IMR-90 (cell line): ENCODE results near the gene HSPG2. TPM values are rescaled to one million over a fixed set of nuclear protein-coding genes. Genes with fewer than 3 reads are reported as not detected.

ENCODE experiments used
- ATAC-seq: fragments of 200-7000 bp; cut with Tn5 transposase; 2 replicates; pipeline ENCODE4 v1.9.1; 2020; ENCODE audit warnings: low read depth, mild to moderate bottlenecking, moderate library complexity
- BruUV-seq: library from RNA; stranded (reverse); fragments of 400-500 nt; replicated peaks from 2 replicates; lab custom pipeline; 2021; lab: Mats Ljungman, UMichigan
- CTCF ChIA-PET: fragments of 300-600 bp; formaldehyde crosslinking; extraction: SDS; loops from one replicate; lab custom pipeline; 2021; ENCODE audit warnings: antibody characterized with exemption; lab: Yijun Ruan, JAX
- POLR2A ChIA-PET: fragments of 300-600 bp; sonication (Branson Sonifier 250); formaldehyde crosslinking; loops from one replicate; lab custom pipeline; 2022; ENCODE audit warnings: antibody characterized with exemption; ENCODE audit not compliant: unreplicated experiment; lab: Charles Lee
- DNase-seq: peaks from one replicate; pipeline ENCODE4 v3.0.0; 2013
- H2AFZ ChIP-seq: replicated peaks from 2 replicates; pipeline ENCODE3; 2013; ENCODE audit warnings: low read length, mild to moderate bottlenecking; ENCODE audit not compliant: poor library complexity
- H2AK5ac ChIP-seq: 2 replicates; pipeline ENCODE4 v1.6.1; 2013; ENCODE audit warnings: low read depth, low read length, inconsistent platforms
- H2AK9ac ChIP-seq: replicated peaks from 2 replicates; pipeline ENCODE3; 2013; ENCODE audit warnings: mild to moderate bottlenecking, low read depth, low read length, moderate library complexity; ENCODE audit not compliant: poor library complexity
- H2BK120ac ChIP-seq: 2 replicates; pipeline ENCODE4 v1.6.1; 2013; ENCODE audit warnings: low read depth, low read length, inconsistent platforms
- H2BK15ac ChIP-seq: 3 replicates; pipeline ENCODE4 v1.6.1; 2013; ENCODE audit warnings: low read depth, low read length, inconsistent platforms
- H2BK20ac ChIP-seq: 2 replicates; pipeline ENCODE4 v1.6.1; 2013; ENCODE audit warnings: low read depth, mild to moderate bottlenecking, inconsistent platforms, low read length, moderate library complexity
- H2BK5ac ChIP-seq: 2 replicates; pipeline ENCODE4 v1.6.1; 2013; ENCODE audit warnings: mild to moderate bottlenecking, low read depth, low read length, inconsistent platforms; ENCODE audit not compliant: poor library complexity, severe bottlenecking
- H3K14ac ChIP-seq: replicated peaks from 2 replicates; pipeline ENCODE4 v1.6.1; 2013; ENCODE audit warnings: low read depth, low read length, inconsistent platforms
- H3K18ac ChIP-seq: 2 replicates; pipeline ENCODE4 v1.6.1; 2013; ENCODE audit warnings: low read depth, low read length, control low read depth
- H3K23ac ChIP-seq: 2 replicates; pipeline ENCODE4 v1.6.1; 2013; ENCODE audit warnings: low read depth, low read length, inconsistent platforms
- H3K27ac ChIP-seq: 2 replicates; pipeline ENCODE4 v1.5.1; 2013; ENCODE audit warnings: mild to moderate bottlenecking, control low read depth, low read length; ENCODE audit not compliant: insufficient read depth
- H3K27me3 ChIP-seq: 2 replicates; pipeline ENCODE4 v1.6.1; 2013; ENCODE audit warnings: low read length; ENCODE audit not compliant: control insufficient read depth, insufficient read depth
- H3K36me3 ChIP-seq: 2 replicates; pipeline ENCODE4 v1.6.1; 2013; ENCODE audit warnings: low read length, mixed read lengths; ENCODE audit not compliant: control insufficient read depth, insufficient read depth
- H3K4ac ChIP-seq: 2 replicates; pipeline ENCODE4 v1.6.1; 2013; ENCODE audit warnings: low read depth, low read length, inconsistent platforms
- H3K4me1 ChIP-seq: 2 replicates; pipeline ENCODE4 v1.6.1; 2013; ENCODE audit warnings: low read length, mixed read lengths; ENCODE audit not compliant: control insufficient read depth, insufficient read depth
- H3K4me2 ChIP-seq: 2 replicates; pipeline ENCODE4 v1.6.1; 2013; ENCODE audit warnings: low read depth, mild to moderate bottlenecking, control low read depth, low read length, moderate library complexity
- H3K4me3 ChIP-seq: 2 replicates; pipeline ENCODE4 v1.5.1; 2013; ENCODE audit warnings: low read depth, mild to moderate bottlenecking, control low read depth, low read length, moderate library complexity; ENCODE audit not compliant: insufficient read depth
- H3K56ac ChIP-seq: 2 replicates; pipeline ENCODE4 v1.6.1; 2013; ENCODE audit warnings: low read length, inconsistent platforms; ENCODE audit not compliant: insufficient read depth; ENCODE audit errors: extremely low read depth
- H3K79me1 ChIP-seq, 2 experiments: 2 replicates each; pipeline ENCODE4 v1.6.1; 2013; ENCODE audit warnings: low read length in 2 of 2, inconsistent platforms in 1 of 2, low read depth in 1 of 2
- H3K9ac ChIP-seq: 2 replicates; pipeline ENCODE4 v1.6.1; 2013; ENCODE audit warnings: low read depth, low read length, control low read depth
- H3K9me1 ChIP-seq: 2 replicates; pipeline ENCODE4 v1.6.1; 2013; ENCODE audit warnings: low read length, inconsistent platforms; ENCODE audit not compliant: insufficient read depth
- H3K9me3 ChIP-seq: 2 replicates; pipeline ENCODE4 v1.6.1; 2013; ENCODE audit warnings: low read length; ENCODE audit not compliant: control insufficient read depth, insufficient read depth
- H4K20me1 ChIP-seq: 2 replicates; pipeline ENCODE4 v1.6.1; 2013; ENCODE audit warnings: low read length, inconsistent platforms; ENCODE audit not compliant: insufficient read depth
- H4K5ac ChIP-seq: 2 replicates; pipeline ENCODE4 v1.6.1; 2013; ENCODE audit warnings: mild to moderate bottlenecking, low read depth, low read length, control low read depth
- H4K8ac ChIP-seq, 2 experiments: 2 replicates each; pipeline ENCODE4 v1.6.1; 2013; ENCODE audit warnings: low read depth in 2 of 2, low read length in 2 of 2, control low read depth in 1 of 2, inconsistent platforms in 1 of 2
- H4K91ac ChIP-seq: 2 replicates; pipeline ENCODE4 v1.6.1; 2013; ENCODE audit warnings: low read depth, low read length, inconsistent platforms; ENCODE audit not compliant: insufficient read depth
- BHLHE40 ChIP-seq: fragments of 150-350 bp; IDR thresholded peaks from 2 replicates; pipeline ENCODE4 v1.6.1; 2016; ENCODE audit warnings: mild to moderate bottlenecking, low read depth, low read length
- CEBPB ChIP-seq: IDR thresholded peaks from 2 replicates; pipeline ENCODE4 v1.6.1; 2012; ENCODE audit warnings: low read depth, low read length, improper control_type of control experiment
- CHD1 ChIP-seq: IDR thresholded peaks from 2 replicates; pipeline ENCODE4 v1.6.1; 2012; ENCODE audit warnings: low read depth, low read length, improper control_type of control experiment
- FOS ChIP-seq: fragments of 150-350 bp; IDR thresholded peaks from 2 replicates; pipeline ENCODE4 v1.6.1; 2016; ENCODE audit warnings: low read depth, low read length
- MAFK ChIP-seq: IDR thresholded peaks from 2 replicates; pipeline ENCODE4 v1.6.1; 2012; ENCODE audit warnings: low read depth, low read length, improper control_type of control experiment
- MAZ ChIP-seq: IDR thresholded peaks from 2 replicates; pipeline ENCODE4 v1.6.1; 2012; ENCODE audit warnings: low read depth, mild to moderate bottlenecking, low read length, improper control_type of control experiment, moderate library complexity, borderline replicate concordance
- MXI1 ChIP-seq: IDR thresholded peaks from 2 replicates; pipeline ENCODE4 v1.6.1; 2012; ENCODE audit warnings: low read depth, mild to moderate bottlenecking, low read length, moderate library complexity, borderline replicate concordance
- NFE2L2 ChIP-seq: fragments of 150-350 bp; IDR thresholded peaks from 2 replicates; pipeline ENCODE4 v1.6.1; 2016; ENCODE audit warnings: low read depth, mild to moderate bottlenecking, low read length
- POLR2A ChIP-seq: IDR thresholded peaks from 2 replicates; pipeline ENCODE4 v1.6.1; 2012; ENCODE audit warnings: mild to moderate bottlenecking, low read depth, low read length
- RAD21 ChIP-seq: IDR thresholded peaks from 2 replicates; pipeline ENCODE4 v1.6.1; 2012; ENCODE audit warnings: low read length, improper control_type of control experiment
- RFX5 ChIP-seq: IDR thresholded peaks from 2 replicates; pipeline ENCODE4 v1.8.0; 2012; ENCODE audit warnings: low read depth, mild to moderate bottlenecking, low read length, moderate library complexity
- SMC3 ChIP-seq: fragments of 150-350 bp; IDR thresholded peaks from 2 replicates; pipeline ENCODE4 v1.6.1; 2016; ENCODE audit warnings: low read depth, mild to moderate bottlenecking, antibody characterized with exemption, low read length, moderate library complexity
- WGBS, 2 experiments: methylation state at CpG; one replicate each; pipeline versions ENCODE4 v1.1.5 to v1.1.7; 2013; ENCODE audit warnings: missing lambda C conversion rate in 2 of 2; ENCODE audit not compliant: insufficient read length in 1 of 2; ENCODE audit errors: extremely low coverage in 2 of 2; 5-methylcytosine and 5-hydroxymethylcytosine counted together
- dilution Hi-C: fragments of 300-500 bp; cut with HindIII; formaldehyde crosslinking; loops from one replicate; pipeline ENCODE4 v1.14.3; 2018; ENCODE audit warnings: low sequenced_read_pairs; ENCODE audit not compliant: unreplicated experiment
- in situ Hi-C: fragments of 300-500 bp; cut with MboI; formaldehyde crosslinking; loops from 3 replicates; pipeline ENCODE4 v1.14.3; 2019; ENCODE audit warnings: low sequenced_read_pairs, inconsistent platforms, mixed read lengths
- intact Hi-C: fragments of 100-400 bp; cut with micrococcal nuclease; formaldehyde crosslinking; loops from 2 replicates; pipeline ENCODE4 v1.10.0; 2022
- polyA plus RNA-seq, 3 experiments: library from polyadenylated mRNA; depleted of rRNA; stranded (reverse); fragments of >200 nt; gene quantifications; 2 replicates each; pipeline ENCODE4 v1.2.3, GENCODE V29; 2012; ENCODE audit warnings: low replicate concordance in 1 of 3
- total RNA-seq: library from RNA; depleted of rRNA; stranded (reverse); fragments of >200 nt; gene quantifications from 2 replicates; pipeline ENCODE4 v1.2.3, GENCODE V29; 2012
- TF ChIP-seq, protein P1 (sequence below): conservative IDR thresholded peaks from 2 replicates; pipeline ENCODE4 v1.5.1; 2012; ENCODE audit warnings: mild to moderate bottlenecking, low read depth, low read length, improper control_type of control experiment
- TF ChIP-seq, protein P2 (sequence below): fragments of 150-350 bp; IDR thresholded peaks from 2 replicates; pipeline ENCODE4 v1.6.1; 2016; ENCODE audit warnings: low read depth, mild to moderate bottlenecking, low read length, moderate library complexity, borderline replicate concordance
- TF ChIP-seq, protein P3 (sequence below): fragments of 150-350 bp; IDR thresholded peaks from 2 replicates; pipeline ENCODE4 v1.6.1; 2017; ENCODE audit warnings: mild to moderate bottlenecking, antibody characterized with exemption, low read length, low read depth

Gene HSPG2
- total and polyA plus RNA-seq, 2 of the 4 experiments (the other 2 are of a cell fraction): 15.8 to 94.0 TPM

DNA sequence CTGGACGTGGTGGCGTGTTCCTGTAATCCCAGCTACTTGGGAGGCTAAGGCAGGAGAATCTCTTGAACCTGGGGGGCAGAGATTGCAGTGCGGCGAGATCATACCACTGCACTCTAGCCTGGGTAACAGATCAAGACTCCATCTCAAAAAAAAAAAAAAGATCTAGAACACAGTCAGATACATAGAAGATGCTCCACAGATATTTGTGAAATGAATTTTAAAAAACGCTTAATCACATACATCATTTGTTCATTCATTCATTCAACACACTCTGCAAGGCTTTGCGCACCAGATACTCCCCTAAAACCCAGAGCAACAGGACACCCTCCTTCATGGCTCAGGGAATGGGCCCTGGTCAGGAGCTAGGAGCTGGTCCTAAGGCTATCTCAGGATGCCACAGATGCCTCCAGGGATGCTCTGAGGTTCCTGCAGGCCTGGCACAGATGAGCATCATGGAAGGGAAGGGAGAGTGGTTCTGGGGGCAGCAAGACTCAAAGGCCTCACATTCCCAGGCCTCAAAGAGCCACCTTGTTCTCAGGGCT is 6.4 kb downstream of the HSPG2 start:
- Histone ChIP-seq H3K23ac (peak overlapping the region; percentile 100), H3K4me2 (peak overlapping the region; percentile 39; the same call in 1 of the 2 replicates), H3K14ac (peak overlapping the region; percentile 99), H3K4ac (peak overlapping the region; percentile 100), H3K9me3 (no peaks in the 10 kb centered on the region), H3K27me3 (no peaks in the 10 kb centered on the region), H4K5ac (peak overlapping the region; percentile 65), H2BK20ac (peak overlapping the region; percentile 100), H4K20me1 (0 out of 2 replicates have a peak, but pooled peaks cover 3% of the 10 kb centered on the region), H4K8ac (peak overlapping the region; percentile 76 to 94), H2BK5ac (peak overlapping the region; percentile 96), H3K4me1 (peaks cover 63% of the 10 kb centered on the region), H3K56ac (peak overlapping the region; percentile 82; the same call in 1 of the 2 replicates), H3K27ac (peak overlapping the region; percentile 76), H2BK15ac (peak overlapping the region; percentile 91; the same call in 2 of the 3 replicates), H3K9ac (peak overlapping the region; percentile 40), H2AFZ (peak overlapping the region; percentile 73), H3K4me3 (no peak overlapping the region), H3K36me3 (peaks cover 2% of the 10 kb centered on the region; the same call in 1 of the 2 replicates), H3K18ac (peak overlapping the region; percentile 40), H3K9me1 (peaks cover 44% of the 10 kb centered on the region), H2AK9ac (peak overlapping the region; percentile 96), H2BK120ac (peak overlapping the region; percentile 100), H3K79me1 (peaks cover 26 to 86% of the 10 kb centered on the region in 2 experiments), H2AK5ac (peak overlapping the region; percentile 99), H4K91ac (peak overlapping the region; percentile 99)
- intact Hi-C loops (loop anchor here (10.0 kb wide), 1 partner anchor 146 kb away; the partner anchor contains the start of gene USP48), dilution Hi-C loops (no loop called here), in situ Hi-C loops (no loop called here)
- ATAC-seq (peak; percentile 6), DNase-seq (no peak)
- WGBS, 2 experiments: no CpG with 5 or more reads among the region's 6 CpGs
- ChIA-PET POLR2A (interaction anchor here (1.6 kb wide), 1 partner anchor 11 kb away, joined by 3 read pairs; no protein-coding TSS in a partner anchor), CTCF (no interaction called here)
- no TSS peak for BruUV-seq
- TF ChIP-seq CHD1: no peak
- TF ChIP-seq MAFK: no peak
- no peak for TF ChIP-seq CEBPB
- TF ChIP-seq, protein P1, sequence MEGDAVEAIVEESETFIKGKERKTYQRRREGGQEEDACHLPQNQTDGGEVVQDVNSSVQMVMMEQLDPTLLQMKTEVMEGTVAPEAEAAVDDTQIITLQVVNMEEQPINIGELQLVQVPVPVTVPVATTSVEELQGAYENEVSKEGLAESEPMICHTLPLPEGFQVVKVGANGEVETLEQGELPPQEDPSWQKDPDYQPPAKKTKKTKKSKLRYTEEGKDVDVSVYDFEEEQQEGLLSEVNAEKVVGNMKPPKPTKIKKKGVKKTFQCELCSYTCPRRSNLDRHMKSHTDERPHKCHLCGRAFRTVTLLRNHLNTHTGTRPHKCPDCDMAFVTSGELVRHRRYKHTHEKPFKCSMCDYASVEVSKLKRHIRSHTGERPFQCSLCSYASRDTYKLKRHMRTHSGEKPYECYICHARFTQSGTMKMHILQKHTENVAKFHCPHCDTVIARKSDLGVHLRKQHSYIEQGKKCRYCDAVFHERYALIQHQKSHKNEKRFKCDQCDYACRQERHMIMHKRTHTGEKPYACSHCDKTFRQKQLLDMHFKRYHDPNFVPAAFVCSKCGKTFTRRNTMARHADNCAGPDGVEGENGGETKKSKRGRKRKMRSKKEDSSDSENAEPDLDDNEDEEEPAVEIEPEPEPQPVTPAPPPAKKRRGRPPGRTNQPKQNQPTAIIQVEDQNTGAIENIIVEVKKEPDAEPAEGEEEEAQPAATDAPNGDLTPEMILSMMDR: no peak
- no peak for TF ChIP-seq MXI1
- TF ChIP-seq RFX5: no peak
- no peak for TF ChIP-seq FOS
- no peak for TF ChIP-seq NFE2L2
- TF ChIP-seq, protein P2, sequence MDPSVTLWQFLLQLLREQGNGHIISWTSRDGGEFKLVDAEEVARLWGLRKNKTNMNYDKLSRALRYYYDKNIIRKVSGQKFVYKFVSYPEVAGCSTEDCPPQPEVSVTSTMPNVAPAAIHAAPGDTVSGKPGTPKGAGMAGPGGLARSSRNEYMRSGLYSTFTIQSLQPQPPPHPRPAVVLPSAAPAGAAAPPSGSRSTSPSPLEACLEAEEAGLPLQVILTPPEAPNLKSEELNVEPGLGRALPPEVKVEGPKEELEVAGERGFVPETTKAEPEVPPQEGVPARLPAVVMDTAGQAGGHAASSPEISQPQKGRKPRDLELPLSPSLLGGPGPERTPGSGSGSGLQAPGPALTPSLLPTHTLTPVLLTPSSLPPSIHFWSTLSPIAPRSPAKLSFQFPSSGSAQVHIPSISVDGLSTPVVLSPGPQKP: no peak
- no peak for TF ChIP-seq BHLHE40
- TF ChIP-seq SMC3: no peak
- TF ChIP-seq, protein P3, sequence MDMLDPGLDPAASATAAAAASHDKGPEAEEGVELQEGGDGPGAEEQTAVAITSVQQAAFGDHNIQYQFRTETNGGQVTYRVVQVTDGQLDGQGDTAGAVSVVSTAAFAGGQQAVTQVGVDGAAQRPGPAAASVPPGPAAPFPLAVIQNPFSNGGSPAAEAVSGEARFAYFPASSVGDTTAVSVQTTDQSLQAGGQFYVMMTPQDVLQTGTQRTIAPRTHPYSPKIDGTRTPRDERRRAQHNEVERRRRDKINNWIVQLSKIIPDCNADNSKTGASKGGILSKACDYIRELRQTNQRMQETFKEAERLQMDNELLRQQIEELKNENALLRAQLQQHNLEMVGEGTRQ: no peak
- TF ChIP-seq MAZ: no peak
- TF ChIP-seq POLR2A: no peak
- no peak for TF ChIP-seq RAD21
